Measurements from ENCODE around the gene TBC1D4. TPM values are rescaled to one million over a fixed set of nuclear protein-coding genes. Genes with fewer than 3 reads are reported as not detected.

TBC1D4 gene
- total RNA-seq, 4 donors from 2014 or later = 10.5 to 35.0 (median 33.1) TPM

DNA sequence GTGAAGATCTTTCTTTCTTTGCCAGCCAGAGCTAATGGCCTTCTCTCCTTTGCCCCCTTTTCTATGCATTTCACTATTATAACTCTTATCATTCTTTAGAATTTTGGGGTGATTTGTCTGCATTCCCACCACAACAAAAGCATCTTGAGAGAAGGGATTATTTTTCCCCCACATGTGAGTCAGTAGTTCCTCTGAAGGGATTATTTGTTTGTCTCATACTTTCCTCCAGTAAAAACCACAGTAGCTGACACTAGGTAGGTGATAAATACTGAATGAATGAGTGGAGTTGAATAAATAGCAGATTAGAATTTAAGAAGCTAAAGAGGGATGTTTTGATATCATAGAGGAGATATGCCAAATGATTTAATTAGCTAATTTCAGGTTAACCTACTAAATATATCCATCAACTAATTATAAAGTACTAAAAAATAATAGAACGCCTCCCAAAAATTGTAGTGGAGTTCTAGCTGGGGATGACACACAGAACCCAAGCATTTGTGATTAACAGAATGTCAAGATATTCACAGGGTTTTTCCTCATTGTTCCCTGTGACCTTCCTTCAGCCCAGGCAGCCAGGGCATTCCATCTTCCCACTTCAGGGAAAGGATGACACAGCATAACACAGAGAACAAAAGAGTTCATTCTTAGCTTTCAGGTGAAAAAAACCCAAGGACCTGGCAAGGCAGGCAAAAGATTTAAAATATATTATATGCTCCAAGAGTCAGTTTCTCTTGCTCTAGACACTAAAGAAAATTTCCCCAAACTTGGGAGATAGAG, 3.5 kb upstream of the TBC1D4 start:
- Histone ChIP-seq H3K27me3 (no peaks in the 10 kb centered on the region), H3K9me3 (no peaks in the 10 kb centered on the region), H3K36me3 (no peaks in the 10 kb centered on the region), H3K4me1 (peaks cover 0 to 12% (median 6%) of the 10 kb centered on the region in 4 donors), H3K4me3 (no peak overlapping the region), H3K27ac (no peak overlapping the region)
- no peak for TF ChIP-seq CTCF (IDR thresholded peaks at IDR 0.05)
- TF ChIP-seq POLR2A (IDR thresholded peaks at IDR 0.05) = no peak
- no peak for DNase-seq

- no peaks in the 10 kb centered on the region for H3K9me3 ChIP-seq
- peak overlapping the region in 3 of 4 donors; percentile 47 to 87 (median 75) for H3K4me3 ChIP-seq
- TF ChIP-seq POLR2A (IDR thresholded peaks at IDR 0.05) (no peak), CTCF (IDR thresholded peaks at IDR 0.05) (no peak)
- H3K27ac ChIP-seq = peak overlapping the region in 2 of 4 donors; percentile 38 to 73
- no peaks in the 10 kb centered on the region for H3K36me3 ChIP-seq
- peaks cover 0 to 12% (median 6%) of the 10 kb centered on the region in 4 donors for H3K4me1 ChIP-seq
- no peak for DNase-seq
- H3K27me3 ChIP-seq = no peaks in the 10 kb centered on the region
These were observed 781 bp upstream of the TBC1D4 start for GRCh38 chr13:75482820-75483079.

DNA sequence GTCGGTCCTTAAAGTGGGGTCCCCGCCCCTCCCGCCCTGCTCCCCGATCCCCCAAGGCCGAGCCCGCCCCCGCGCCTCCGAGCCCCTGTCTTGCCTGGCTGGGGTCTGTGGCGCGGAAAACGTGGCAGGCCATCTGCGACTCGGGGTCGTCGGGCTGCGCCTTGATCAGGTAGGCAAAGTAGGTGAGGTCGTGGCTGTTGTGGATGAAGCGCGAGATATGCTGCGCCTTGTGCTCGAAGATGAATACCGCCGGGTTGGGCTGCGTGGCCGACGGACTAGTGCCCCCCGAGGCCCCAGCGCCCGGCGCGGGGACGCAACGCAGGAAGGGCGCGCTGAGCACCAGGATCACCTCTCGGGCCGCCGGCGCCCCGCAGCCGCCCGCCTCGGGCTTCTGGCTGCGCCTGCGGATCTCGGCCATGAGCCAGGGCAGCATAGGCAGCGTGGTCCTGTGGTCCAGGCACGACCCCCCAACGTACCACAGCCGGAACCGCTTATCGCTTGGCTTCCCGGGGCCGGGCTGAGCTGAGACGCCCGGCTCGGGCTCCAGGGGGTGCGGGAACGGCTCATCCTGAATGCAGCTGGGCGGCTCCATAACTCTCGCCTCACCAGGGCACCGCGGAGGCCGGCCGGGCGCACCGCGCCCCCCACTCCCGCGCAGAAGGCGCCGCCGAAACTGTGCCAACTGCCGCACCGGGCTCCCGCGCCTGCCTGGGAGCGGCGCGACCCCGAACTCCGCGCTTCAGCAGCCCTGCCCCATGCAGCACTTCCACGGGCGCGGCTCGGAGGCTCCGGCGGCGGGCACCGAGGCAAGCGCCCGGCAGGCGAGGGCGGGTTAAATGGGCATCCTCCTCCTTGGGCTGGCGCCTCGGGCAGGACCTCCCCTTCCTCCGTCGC, 546 bp downstream of the TBC1D4 start:
- peak overlapping the region in 3 of 4 donors; percentile 66 to 79 (median 73) for H3K27ac ChIP-seq
- no peaks in the 10 kb centered on the region for H3K27me3 ChIP-seq
- H3K36me3 ChIP-seq = no peaks in the 10 kb centered on the region
- peak in 2 of 3 donors; percentile 48 to 74 for DNase-seq
- TF ChIP-seq POLR2A (IDR thresholded peaks at IDR 0.05) = no peak
- no peak for TF ChIP-seq CTCF (IDR thresholded peaks at IDR 0.05)
- H3K4me1 ChIP-seq = peaks cover 0 to 12% (median 6%) of the 10 kb centered on the region in 4 donors
- no peaks in the 10 kb centered on the region for H3K9me3 ChIP-seq
- peak overlapping the region; percentile 47 to 87 (median 72) for H3K4me3 ChIP-seq

- H3K27me3 ChIP-seq = no peaks in the 10 kb centered on the region
- H3K4me1 ChIP-seq = peaks cover 0 to 12% (median 6%) of the 10 kb centered on the region in 4 donors
- H3K9me3 ChIP-seq = no peaks in the 10 kb centered on the region
- peak overlapping the region; percentile 47 to 87 (median 72) for H3K4me3 ChIP-seq
- H3K27ac ChIP-seq = peak overlapping the region in 3 of 4 donors; percentile 66 to 79 (median 73)
- no peak for TF ChIP-seq POLR2A (IDR thresholded peaks at IDR 0.05)
- TF ChIP-seq CTCF (IDR thresholded peaks at IDR 0.05) = no peak
- H3K36me3 ChIP-seq = no peaks in the 10 kb centered on the region
- peak in 2 of 3 donors; percentile 64 to 67 for DNase-seq
These were observed 1.2 kb downstream of the TBC1D4 start for GRCh38 chr13:75480671-75481175.

GRCh38 chr13:75479102-75479740, 2.7 kb downstream of the TBC1D4 start:
- no peak for DNase-seq
- TF ChIP-seq POLR2A (IDR thresholded peaks at IDR 0.05) (no peak), CTCF (IDR thresholded peaks at IDR 0.05) (no peak)
- H3K4me3 ChIP-seq = no peak overlapping the region
- H3K36me3 ChIP-seq = no peaks in the 10 kb centered on the region
- no peak overlapping the region for H3K27ac ChIP-seq
- H3K27me3 ChIP-seq = no peaks in the 10 kb centered on the region
- no peaks in the 10 kb centered on the region for H3K9me3 ChIP-seq
- peaks cover 0 to 12% (median 6%) of the 10 kb centered on the region in 4 donors for H3K4me1 ChIP-seq
